ENCODE results near the gene KRT32.
"Not testable (repeated sequence)": the region's sequence is repeated elsewhere in the genome, so short reads cannot be mapped to it uniquely, and the experiment has no call there.

KRT32 gene

DNA sequence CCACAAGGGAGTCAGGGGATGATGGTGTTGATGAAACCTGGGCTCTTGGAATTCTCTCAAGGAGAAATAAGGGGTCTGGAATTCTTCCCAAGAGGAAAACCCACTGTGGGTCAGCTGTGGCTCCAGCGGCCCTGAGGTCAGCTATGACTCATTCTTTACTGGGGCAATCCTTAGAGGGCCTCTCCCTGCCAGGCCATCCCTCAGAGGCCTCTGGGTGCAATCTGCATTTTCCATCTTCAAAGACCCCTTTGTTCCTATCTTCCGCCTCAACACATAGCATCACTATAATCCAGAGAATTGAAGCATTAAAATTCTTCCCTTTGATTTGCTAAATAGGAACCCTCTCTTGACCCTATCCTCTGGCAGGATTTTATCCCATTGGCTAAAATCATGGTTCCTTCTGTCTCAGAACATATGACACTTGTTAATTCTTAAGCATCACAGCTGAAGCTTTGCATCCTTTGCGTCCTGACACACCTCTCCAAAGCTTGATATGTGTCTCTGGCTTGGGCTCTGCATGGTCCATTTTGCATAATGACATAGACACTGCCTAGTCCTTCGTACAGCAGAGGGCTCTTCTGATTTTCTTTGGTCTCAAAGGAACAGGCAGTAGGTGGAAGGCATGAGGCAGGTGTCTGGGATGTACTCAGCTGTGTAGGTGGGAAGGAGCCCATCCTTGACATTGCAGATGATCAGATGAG, 38.4 kb downstream of the KRT32 start:
- DNase-seq (ENCODE audit: low spot score): peak; percentile 28

GRCh38 chr17:41424111-41424635, 43.0 kb downstream of the KRT32 start, which contains the start of gene KRT37:
Gene KRT37, minus strand, starts transcription at chr17:41424585. Its CDS starts 62 bp downstream, at chr17:41424523.
- DNase-seq (ENCODE audit: low spot score): no peak

- DNase-seq (ENCODE audit: low spot score): not testable (repeated sequence)
Measured at GRCh38 chr17:41422586-41422985, 44.6 kb downstream of the KRT32 start.

DNA sequence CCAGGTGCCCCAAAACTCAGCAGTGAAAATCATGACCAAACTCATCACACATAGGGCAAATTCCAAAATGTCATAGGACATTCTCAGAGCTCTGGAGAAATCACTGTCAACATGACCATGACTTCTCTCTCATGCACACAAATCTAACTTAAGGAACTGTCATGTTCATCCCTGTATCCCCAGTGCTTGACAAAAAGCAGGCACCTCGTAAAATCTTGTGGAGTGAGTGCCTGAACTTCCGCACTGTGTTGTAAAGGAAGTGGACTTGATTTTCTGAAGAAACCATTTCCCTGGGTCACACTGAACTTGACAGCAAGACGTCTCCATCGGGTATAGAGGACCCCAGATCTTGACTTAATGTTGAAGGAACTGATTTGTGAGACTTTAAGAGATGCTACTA, 45.6 kb downstream of the KRT32 start:
- no peak for DNase-seq (ENCODE audit: low spot score)

- peak; percentile 41 for DNase-seq (ENCODE audit: low spot score)
Measured at GRCh38 chr17:41421116-41421515, 46.1 kb downstream of the KRT32 start.

- DNase-seq (ENCODE audit: low spot score): peak; percentile 58
Measured at GRCh38 chr17:41420134-41420533, 47.1 kb downstream of the KRT32 start.

DNA sequence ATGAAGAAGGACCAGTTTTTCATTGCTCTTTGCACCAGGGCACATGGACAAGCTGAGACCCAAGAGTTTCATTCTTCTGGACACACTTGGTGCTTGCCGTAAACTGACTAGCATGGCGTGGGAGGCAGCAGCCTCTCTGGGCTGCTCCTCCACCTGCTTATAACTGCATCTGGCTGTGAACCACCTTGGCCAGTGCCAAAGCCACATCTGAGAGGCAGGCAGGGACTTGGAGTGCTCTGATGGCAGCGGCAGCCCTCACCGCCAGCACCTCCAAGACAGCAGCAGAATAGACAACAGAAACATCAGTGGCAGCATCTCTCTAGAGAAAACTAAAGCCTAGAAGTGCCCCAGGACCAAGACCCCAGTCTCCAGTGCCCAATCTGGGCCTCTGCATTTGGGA, 47.5 kb downstream of the KRT32 start:
- DNase-seq (ENCODE audit: low spot score): no peak

- DNase-seq (ENCODE audit: low spot score): no peak
Measured at GRCh38 chr17:41418116-41418860, 48.9 kb downstream of the KRT32 start.

- no peak for DNase-seq (ENCODE audit: low spot score)
Measured at GRCh38 chr17:41417576-41418015, 49.6 kb downstream of the KRT32 start.

- DNase-seq (ENCODE audit: low spot score): no peak
Measured at GRCh38 chr17:41417127-41417526, 50.1 kb downstream of the KRT32 start.

DNA sequence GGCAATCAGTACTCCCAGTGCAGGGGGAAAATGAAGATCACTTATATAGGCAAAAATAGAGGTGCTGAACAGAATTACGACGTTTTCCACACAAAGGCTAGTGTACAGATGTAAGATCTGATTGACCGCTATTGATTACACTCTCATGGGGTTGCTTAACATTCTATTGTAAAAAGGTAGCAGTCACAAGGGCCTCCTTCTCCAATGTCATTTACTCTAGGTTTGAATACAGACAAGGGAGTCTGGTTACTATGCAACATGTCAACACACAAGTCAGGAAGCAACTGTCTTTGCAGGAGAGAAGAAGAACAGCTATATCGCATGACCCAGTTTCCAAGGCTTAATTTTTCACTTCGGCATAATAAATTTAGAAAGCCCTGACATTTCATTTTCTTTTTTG, 50.7 kb downstream of the KRT32 start:
- DNase-seq (ENCODE audit: low spot score): no peak

- peak; percentile 59 for DNase-seq (ENCODE audit: low spot score)
Measured at GRCh38 chr17:41415833-41416335, 51.3 kb downstream of the KRT32 start.

DNA sequence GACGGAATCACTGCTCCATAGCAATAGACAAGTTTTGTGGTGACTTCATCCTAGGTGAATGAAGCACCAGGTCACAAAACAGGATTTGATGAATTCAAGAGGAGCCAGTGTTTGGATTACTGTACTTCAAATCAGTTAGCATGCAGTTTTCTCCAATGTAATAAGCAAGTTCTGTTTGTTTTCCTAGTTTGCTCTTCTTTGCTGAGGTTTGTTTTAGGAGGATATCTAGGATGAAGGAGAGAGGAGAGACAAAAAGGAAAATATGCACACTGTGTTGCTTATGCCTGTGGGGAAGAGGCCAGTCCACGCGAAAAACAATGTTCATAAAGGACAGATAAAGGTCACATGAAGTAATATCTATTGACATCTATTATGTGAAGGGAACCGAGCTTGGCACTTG, 51.8 kb downstream of the KRT32 start:
- no peak for DNase-seq (ENCODE audit: low spot score)

GRCh38 chr17:41413982-41414381, 53.2 kb downstream of the KRT32 start:
- DNase-seq (ENCODE audit: low spot score): no peak

GRCh38 chr17:41413353-41413957, 53.7 kb downstream of the KRT32 start:
- no peak for DNase-seq (ENCODE audit: low spot score)

DNA sequence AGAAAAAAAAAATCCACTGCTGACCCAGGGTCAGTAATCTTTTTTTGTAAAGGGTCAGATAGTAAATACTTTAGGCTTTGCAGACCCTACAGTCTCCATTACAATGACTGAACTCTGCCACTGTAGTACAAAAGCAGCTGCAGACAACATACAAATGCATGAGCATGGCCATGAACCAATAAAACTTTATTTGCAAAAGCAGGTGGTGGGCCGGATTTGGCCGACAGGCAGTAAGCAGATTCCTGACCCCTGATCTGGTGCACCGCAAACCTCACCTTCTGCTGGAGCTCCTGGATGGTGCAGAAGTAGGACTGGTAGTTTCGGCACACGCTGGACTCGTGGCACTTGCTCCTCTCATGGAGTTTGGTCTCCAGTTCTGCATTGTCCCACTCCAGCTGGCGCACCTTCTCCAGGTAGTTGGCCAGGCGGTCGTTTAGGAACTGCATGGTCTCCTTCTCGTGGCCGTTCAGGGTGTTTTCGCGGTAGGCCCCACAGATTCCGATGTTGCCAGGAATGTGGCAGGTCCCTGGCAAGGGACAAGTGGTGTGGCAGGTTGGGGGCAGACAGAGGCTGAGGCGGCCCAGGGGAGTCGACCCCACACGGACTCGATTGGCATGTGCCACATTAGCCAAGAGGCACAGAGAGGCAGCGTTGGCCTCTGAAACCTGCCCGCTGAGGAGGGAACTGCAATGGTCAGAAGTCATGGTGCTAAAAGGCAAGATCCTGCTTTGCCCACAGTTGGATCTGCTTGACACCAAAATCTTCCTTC, 55.9 kb downstream of the KRT32 start:
- DNase-seq (ENCODE audit: low spot score): no peak
